Astrocyte (in vitro differentiated cells and primary cell): ENCODE measurements around the gene LY9.

Source experiments
- CTCF ChIP-seq: IDR thresholded peaks from 2 replicates; pipeline ENCODE4 v1.5.1; 2011; ENCODE audit warnings: low read depth, mild to moderate bottlenecking, inconsistent platforms, low read length, moderate library complexity; ENCODE audit not compliant: insufficient read depth
- EZH2 ChIP-seq: IDR thresholded peaks from 2 replicates; pipeline ENCODE4 v1.6.1; 2012; ENCODE audit warnings: mild to moderate bottlenecking, low read length, inconsistent platforms; ENCODE audit not compliant: insufficient read depth

- TF ChIP-seq CTCF: no peak
- TF ChIP-seq EZH2: no peak
Measured at GRCh38 chr1:160865337-160865736, 69.4 kb downstream of the LY9 start.
